NOMO-1 treated with dmso at 0.1 percent for 144 hours (cell line): Measurements from ENCODE around the gene MET.

ENCODE experiments used
- DNase-seq: peaks from one replicate; lab custom pipeline; 2025; ENCODE audit not compliant: unreplicated experiment; lab: John Stamatoyannopoulos, UW

Gene MET

DNA sequence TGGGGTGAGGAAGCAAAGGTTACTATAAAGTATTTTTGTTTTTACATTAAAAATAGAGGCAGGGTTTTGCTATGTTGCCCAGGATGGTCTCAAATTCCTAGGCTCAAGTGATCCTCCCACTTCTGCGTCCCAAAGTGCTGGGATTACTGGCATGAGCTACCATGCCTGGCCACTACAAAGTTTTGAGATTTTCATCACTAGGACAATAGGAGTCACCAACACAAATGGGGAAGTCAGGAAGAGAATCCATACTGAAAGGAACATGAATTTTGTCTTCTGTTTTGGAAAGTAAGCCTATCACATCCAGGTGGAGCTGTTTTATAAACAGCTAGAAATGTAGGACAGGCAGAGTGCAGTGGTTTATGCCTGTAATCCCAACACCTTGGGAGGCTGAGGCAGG, 170.4 kb downstream of the MET start:
- DNase-seq = no peak

DNA sequence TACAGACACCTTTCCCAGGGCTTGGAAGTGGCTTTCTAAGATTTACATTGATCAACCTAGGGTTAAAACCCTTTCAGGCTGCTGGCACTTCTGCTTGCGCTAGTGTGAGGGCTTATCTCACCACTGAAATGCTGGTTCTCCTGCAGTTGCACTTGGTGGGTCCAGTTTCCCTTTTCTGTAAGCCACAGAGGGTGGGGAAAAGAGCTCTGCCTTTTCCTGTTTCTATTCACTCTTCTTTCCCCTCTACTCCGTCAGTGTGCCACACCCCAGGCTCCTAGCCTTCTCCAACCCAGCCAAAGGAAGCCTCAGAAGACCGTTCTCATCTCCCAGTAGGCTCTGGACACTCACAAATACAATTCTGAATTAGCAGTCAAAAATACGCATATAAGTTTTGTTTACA, 171.4 kb downstream of the MET start:
- peak; percentile 35 for DNase-seq
